Mucosa of descending colon (tissue), 3 donors: Measurements from ENCODE around the gene ZBTB45. TPM values are rescaled to one million over a fixed set of nuclear protein-coding genes. Genes with fewer than 3 reads are reported as not detected.

Experiments used
- ATAC-seq: fragments of 200-7000 bp; cut with Tn5 transposase; one replicate; pipeline ENCODE4 v1.9.1; 2020; ENCODE audit warnings: mild to moderate bottlenecking, moderate library complexity
- DNase-seq, 3 donors: peaks; one replicate each; pipeline ENCODE4 v3.0.0-alpha.2; 2020
- H3K36me3 ChIP-seq: fragments of 200-600 bp; one replicate; pipeline ENCODE4 v1.8.0; 2021; ENCODE audit warnings: low read depth, mild to moderate bottlenecking
- H3K4me1 ChIP-seq: fragments of 200-600 bp; one replicate; pipeline ENCODE4 v1.8.0; 2021; ENCODE audit warnings: low read depth, mild to moderate bottlenecking
- H3K4me3 ChIP-seq: fragments of 200-600 bp; one replicate; pipeline ENCODE4 v1.8.0; 2021; ENCODE audit warnings: mild to moderate bottlenecking
- H3K9me3 ChIP-seq: fragments of 200-600 bp; one replicate; pipeline ENCODE4 v1.8.0; 2021; ENCODE audit warnings: mild to moderate bottlenecking
- CTCF ChIP-seq: fragments of 200-600 bp; IDR thresholded peaks from one replicate; pipeline ENCODE4 v1.8.0; 2022; ENCODE audit warnings: antibody characterized with exemption, mild to moderate bottlenecking
- intact Hi-C, 2 donors: fragments of 100-400 bp; cut with DNase I in 1 of 2; cut with micrococcal nuclease in 1 of 2; formaldehyde crosslinking; loops; one replicate each; pipeline versions ENCODE4 v1.11.0 to v1.11.1; 2022; cut with DNase I, micrococcal nuclease
- total RNA-seq, 3 donors: library from RNA; stranded (reverse); fragmentation: NEBNext Ultra II Directional in 2 of 3; extraction: Animal tissue kit (Norgen Biotek cat#: 25700) in 2 of 3; gene quantifications; one replicate each; pipeline versions ENCODE4 v1.2.1 to v1.2.4, GENCODE V29; 2021 to 2023
- donor health status: DM: no; HTN: no; CAD: no; lungs with moderate emphysema.
- donor health status: DM: no; HTN: no; CAD: no.
- donor health status: DM: no; HTN: yes; CAD: no.

ZBTB45 gene
- total RNA-seq, 3 donors from 2014 or later, result 12.1 to 16.7 (median 13.4) TPM

- no peaks in the 10 kb centered on the region for H3K9me3 ChIP-seq
- intact Hi-C loops, result no loop called here
- peak in 1 of 3 donors; percentile 45 for DNase-seq
- H3K36me3 ChIP-seq, result peaks cover 34% of the 10 kb centered on the region
- no peak for ATAC-seq
- no peak overlapping the region for H3K4me3 ChIP-seq
- no peak for TF ChIP-seq CTCF
- peaks cover 17% of the 10 kb centered on the region for H3K4me1 ChIP-seq
Observed at GRCh38 chr19:58548859-58549663, 29.5 kb upstream of the ZBTB45 start.

GRCh38 chr19:58547323-58548312 lies 28.0 kb upstream of the ZBTB45 start:
- Histone ChIP-seq H3K4me1 (peaks cover 21% of the 10 kb centered on the region), H3K9me3 (no peaks in the 10 kb centered on the region), H3K36me3 (peaks cover 34% of the 10 kb centered on the region), H3K4me3 (no peak overlapping the region)
- DNase-seq, result no peak
- no peak for TF ChIP-seq CTCF
- no peak for ATAC-seq
- intact Hi-C loops, result no loop called here

GRCh38 chr19:58546019-58546530 lies 26.5 kb upstream of the ZBTB45 start:
- Histone ChIP-seq H3K4me3 (no peak overlapping the region), H3K4me1 (peaks cover 21% of the 10 kb centered on the region), H3K36me3 (peaks cover 32% of the 10 kb centered on the region), H3K9me3 (no peaks in the 10 kb centered on the region)
- ATAC-seq, result no peak
- no peak for TF ChIP-seq CTCF
- intact Hi-C loops, result no loop called here
- no peak for DNase-seq

GRCh38 chr19:58545286-58546018 lies 25.8 kb upstream of the ZBTB45 start:
- H3K4me1 ChIP-seq, result peaks cover 21% of the 10 kb centered on the region
- ATAC-seq, result no peak
- peak overlapping the region; percentile 85 for H3K4me3 ChIP-seq
- no peaks in the 10 kb centered on the region for H3K9me3 ChIP-seq
- H3K36me3 ChIP-seq, result peaks cover 29% of the 10 kb centered on the region
- intact Hi-C loops, result no loop called here
- no peak for TF ChIP-seq CTCF
- DNase-seq, result peak in 1 of 3 donors; percentile 64
